ENCODE results near the gene ANKRD6. TPM values are rescaled to one million over a fixed set of nuclear protein-coding genes. Genes with fewer than 3 reads are reported as not detected.

Gene ANKRD6
- total and polyA plus RNA-seq, 2 donors (not counting 3 experiments of a cell fraction or from before 2014, with no cell fraction given) = 3.4 to 9.6 TPM

DNA sequence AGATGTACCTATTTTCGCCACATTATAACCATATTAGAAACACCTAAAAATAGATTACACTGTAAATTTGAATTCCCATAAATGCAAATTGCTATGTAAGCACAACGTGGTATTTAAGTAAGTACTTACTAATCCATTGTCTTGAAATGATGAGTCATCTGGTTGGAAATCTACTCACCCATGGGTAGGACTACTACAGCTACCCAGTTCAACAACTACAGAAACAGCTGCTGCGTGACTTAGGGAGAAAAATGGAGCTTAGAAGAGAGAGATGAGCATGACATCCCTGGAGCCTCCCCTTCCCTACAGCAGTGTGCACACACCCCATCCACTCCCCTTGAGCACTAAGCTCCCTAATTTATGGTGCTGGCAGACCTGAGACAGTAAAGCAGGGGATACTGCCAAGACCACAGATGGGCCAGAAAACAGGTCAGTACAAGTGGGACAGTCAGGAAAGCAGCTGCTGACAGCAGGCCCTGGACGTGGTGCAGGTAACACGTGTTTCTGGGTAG, 47.7 kb upstream of the ANKRD6 start:
- peak; percentile 18 for DNase-seq (ENCODE audit: low read depth, low spot score)
- no peak for FAIRE-seq
- BruUV-seq (replicated peaks) = no TSS peak

DNA sequence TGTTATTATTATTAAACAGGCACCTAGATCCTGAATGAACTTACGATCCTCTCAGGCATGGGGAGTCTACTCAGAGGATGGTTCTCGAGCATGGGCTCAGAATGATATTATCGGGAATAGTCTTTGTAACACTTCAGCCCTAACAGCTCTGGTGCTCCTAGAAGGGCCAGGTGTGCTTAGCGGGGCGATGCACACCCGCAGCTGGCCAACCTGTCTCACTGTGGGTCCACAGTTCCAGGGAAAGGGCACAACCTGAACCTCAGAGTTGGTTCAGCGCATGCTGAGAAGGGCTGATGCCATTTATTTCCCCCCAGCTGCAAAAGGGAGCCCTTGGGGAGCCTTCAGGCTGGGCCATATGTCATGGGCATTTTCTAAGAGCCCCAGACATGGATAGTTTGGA, 47.1 kb upstream of the ANKRD6 start:
- no peak for FAIRE-seq
- POLR2A ChIA-PET = no interaction called here

More for the DNA sequence above, 47.7 kb upstream of the ANKRD6 start:
- Histone ChIP-seq H3K9ac (replicated peaks; ENCODE audit: extremely low read depth, insufficient read depth, low read length) (no peak overlapping the region), H3K79me2 (ENCODE audit: control insufficient read depth, insufficient read depth, low read length) (no peaks in the 10 kb centered on the region), H4K20me1 (replicated peaks; ENCODE audit: control insufficient read depth, extremely low read depth, insufficient read depth, low read length) (no peaks in the 10 kb centered on the region), H3K4me1 (ENCODE audit: control insufficient read depth, extremely low read depth, insufficient read depth, low read length) (no peaks in the 10 kb centered on the region), H3K36me3 (ENCODE audit: control insufficient read depth in 2 of 2, extremely low read depth in 1 of 2, insufficient read depth in 2 of 2, low read length in 2 of 2) (no peaks in the 10 kb centered on the region), H3K4me2 (ENCODE audit: insufficient read depth, low read length) (no peak overlapping the region), H3K27me3 (ENCODE audit: control insufficient read depth in 2 of 2, insufficient read depth in 2 of 2, low read length in 2 of 2) (peaks cover 0 to 2% of the 10 kb centered on the region in 2 experiments), H3K9me1 (replicated peaks; ENCODE audit: control insufficient read depth, extremely low read depth, insufficient read depth, low read length) (no peaks in the 10 kb centered on the region), H3K4me3 (replicated peaks in 1 of 3; ENCODE audit: insufficient read depth in 1 of 3, low read depth in 1 of 3, low read length in 3 of 3) (no peak overlapping the region), H2AFZ (ENCODE audit: low read depth, low read length) (no peak overlapping the region), H3K9me3 (replicated peaks; ENCODE audit: control insufficient read depth, insufficient read depth, low read length) (no peaks in the 10 kb centered on the region), H3K27ac (ENCODE audit: insufficient read depth, low read depth, low read length) (no peak overlapping the region)
- ChIA-PET CTCF (interaction anchor here (0.8 kb wide), 1 partner anchor 33 kb away, joined by 3 read pairs; the partner anchor contains the start of gene UBE2J1), POLR2A (no interaction called here)
- TF ChIP-seq FOS (IDR thresholded peaks at IDR 0.05; ENCODE audit: borderline replicate concordance, insufficient read depth, low read length) = peak; percentile 68
- no peak for TF ChIP-seq MYC (IDR thresholded peaks at IDR 0.05; ENCODE audit: low read depth, low read length)
- TF ChIP-seq JUN (IDR thresholded peaks at IDR 0.05; ENCODE audit: borderline replicate concordance, insufficient read depth, insufficient read length, low read depth) = peak; percentile 87
- dilution Hi-C loops (cut with MboI; ENCODE audit: extremely low pct_ligation_motif_present, low sequenced_read_pairs) (no loop called here), intact Hi-C loops (cut with micrococcal nuclease) (no loop called here)

More for the DNA sequence above, 47.1 kb upstream of the ANKRD6 start:
- peaks cover 0 to 2% of the 10 kb centered on the region in 2 experiments for H3K27me3 ChIP-seq (ENCODE audit: control insufficient read depth in 2 of 2, insufficient read depth in 2 of 2, low read length in 2 of 2)
- H3K4me1 ChIP-seq (ENCODE audit: control insufficient read depth, extremely low read depth, insufficient read depth, low read length) = no peaks in the 10 kb centered on the region
- no peaks in the 10 kb centered on the region for H3K9me1 ChIP-seq (replicated peaks; ENCODE audit: control insufficient read depth, extremely low read depth, insufficient read depth, low read length)
- no peak for DNase-seq (ENCODE audit: low read depth, low spot score)
- H3K9ac ChIP-seq (replicated peaks; ENCODE audit: extremely low read depth, insufficient read depth, low read length) = no peak overlapping the region
- TF ChIP-seq MYC (IDR thresholded peaks at IDR 0.05; ENCODE audit: low read depth, low read length) = no peak
- no peaks in the 10 kb centered on the region for H3K79me2 ChIP-seq (ENCODE audit: control insufficient read depth, insufficient read depth, low read length)
- intact Hi-C loops (cut with micrococcal nuclease) = no loop called here
- dilution Hi-C loops (cut with MboI; ENCODE audit: extremely low pct_ligation_motif_present, low sequenced_read_pairs) = no loop called here
- CTCF ChIA-PET = interaction anchor here (0.8 kb wide), 1 partner anchor 34 kb away, joined by 3 read pairs; the partner anchor contains the start of gene UBE2J1
- H3K36me3 ChIP-seq (ENCODE audit: control insufficient read depth in 2 of 2, extremely low read depth in 1 of 2, insufficient read depth in 2 of 2, low read length in 2 of 2) = no peaks in the 10 kb centered on the region
- no peak overlapping the region for H3K27ac ChIP-seq (ENCODE audit: insufficient read depth, low read depth, low read length)
- no peaks in the 10 kb centered on the region for H3K9me3 ChIP-seq (replicated peaks; ENCODE audit: control insufficient read depth, insufficient read depth, low read length)
- no peaks in the 10 kb centered on the region for H4K20me1 ChIP-seq (replicated peaks; ENCODE audit: control insufficient read depth, extremely low read depth, insufficient read depth, low read length)
- H2AFZ ChIP-seq (ENCODE audit: low read depth, low read length) = no peak overlapping the region
- no peak overlapping the region for H3K4me2 ChIP-seq (ENCODE audit: insufficient read depth, low read length)
- H3K4me3 ChIP-seq (replicated peaks in 1 of 3; ENCODE audit: insufficient read depth in 1 of 3, low read depth in 1 of 3, low read length in 3 of 3) = no peak overlapping the region
- no TSS peak for BruUV-seq (replicated peaks)
